ENCODE measurements around the gene C4orf50.

Gene C4orf50

GRCh38 chr4:6058531-6059374 is 40.5 kb upstream of the C4orf50 start:
- Histone ChIP-seq H3K27me3 (ENCODE audit: insufficient read depth, low read length, poor library complexity) (no peaks in the 10 kb centered on the region), H3K4me2 (ENCODE audit: insufficient read depth, low read length) (no peak overlapping the region), H3K27ac (ENCODE audit: low read length) (no peak overlapping the region), H3K4me3 (ENCODE audit: low read depth in 1 of 2, low read length in 2 of 2) (no peak overlapping the region), H3K36me3 (ENCODE audit: insufficient read depth, low read length) (no peaks in the 10 kb centered on the region), H2AFZ (ENCODE audit: low read depth, low read length) (no peak overlapping the region), H3K9me3 (ENCODE audit: insufficient read depth, low read length, severe bottlenecking) (peaks cover 45% of the 10 kb centered on the region), H3K4me1 (ENCODE audit: insufficient read depth, low read length) (no peaks in the 10 kb centered on the region), H3K9ac (ENCODE audit: low read depth, low read length) (no peak overlapping the region), H4K20me1 (ENCODE audit: insufficient read depth, low read length) (no peaks in the 10 kb centered on the region), H3K79me2 (ENCODE audit: insufficient read depth, low read length) (no peaks in the 10 kb centered on the region)
- no peak for TF ChIP-seq EZH2 (IDR thresholded peaks at IDR 0.05; ENCODE audit: borderline replicate concordance, low read depth, low read length, severe bottlenecking)
- no peak for TF ChIP-seq CTCF (IDR thresholded peaks at IDR 0.05; ENCODE audit: borderline replicate concordance, extremely low read depth, low read length, poor library complexity, severe bottlenecking)
- no peak for ATAC-seq (ENCODE audit: insufficient read depth, low read depth)
- DNase-seq = no peak

- no peak overlapping the region for H3K27ac ChIP-seq (ENCODE audit: low read length)
- TF ChIP-seq EZH2 (IDR thresholded peaks at IDR 0.05; ENCODE audit: borderline replicate concordance, low read depth, low read length, severe bottlenecking) (no peak), CTCF (IDR thresholded peaks at IDR 0.05; ENCODE audit: borderline replicate concordance, extremely low read depth, low read length, poor library complexity, severe bottlenecking) (no peak)
- peaks cover 45% of the 10 kb centered on the region for H3K9me3 ChIP-seq (ENCODE audit: insufficient read depth, low read length, severe bottlenecking)
- H3K27me3 ChIP-seq (ENCODE audit: insufficient read depth, low read length, poor library complexity) = no peaks in the 10 kb centered on the region
- H4K20me1 ChIP-seq (ENCODE audit: insufficient read depth, low read length) = no peaks in the 10 kb centered on the region
- H3K36me3 ChIP-seq (ENCODE audit: insufficient read depth, low read length) = no peaks in the 10 kb centered on the region
- no peaks in the 10 kb centered on the region for H3K4me1 ChIP-seq (ENCODE audit: insufficient read depth, low read length)
- H3K9ac ChIP-seq (ENCODE audit: low read depth, low read length) = no peak overlapping the region
- no peaks in the 10 kb centered on the region for H3K79me2 ChIP-seq (ENCODE audit: insufficient read depth, low read length)
- no peak overlapping the region for H3K4me3 ChIP-seq (ENCODE audit: low read depth in 1 of 2, low read length in 2 of 2)
- no peak for DNase-seq
- no peak for ATAC-seq (ENCODE audit: insufficient read depth, low read depth)
- no peak overlapping the region for H2AFZ ChIP-seq (ENCODE audit: low read depth, low read length)
- no peak overlapping the region for H3K4me2 ChIP-seq (ENCODE audit: insufficient read depth, low read length)
Observed at GRCh38 chr4:6056976-6057766, 38.9 kb upstream of the C4orf50 start.

- Histone ChIP-seq H3K4me3 (ENCODE audit: low read depth in 1 of 2, low read length in 2 of 2) (no peak overlapping the region), H3K27me3 (ENCODE audit: insufficient read depth, low read length, poor library complexity) (no peaks in the 10 kb centered on the region), H3K79me2 (ENCODE audit: insufficient read depth, low read length) (no peaks in the 10 kb centered on the region), H3K9ac (ENCODE audit: low read depth, low read length) (no peak overlapping the region), H3K4me1 (ENCODE audit: insufficient read depth, low read length) (no peaks in the 10 kb centered on the region), H3K36me3 (ENCODE audit: insufficient read depth, low read length) (no peaks in the 10 kb centered on the region), H3K4me2 (ENCODE audit: insufficient read depth, low read length) (no peak overlapping the region), H3K9me3 (ENCODE audit: insufficient read depth, low read length, severe bottlenecking) (peaks cover 37% of the 10 kb centered on the region), H2AFZ (ENCODE audit: low read depth, low read length) (no peak overlapping the region), H4K20me1 (ENCODE audit: insufficient read depth, low read length) (no peaks in the 10 kb centered on the region), H3K27ac (ENCODE audit: low read length) (no peak overlapping the region)
- no peak for TF ChIP-seq EZH2 (IDR thresholded peaks at IDR 0.05; ENCODE audit: borderline replicate concordance, low read depth, low read length, severe bottlenecking)
- TF ChIP-seq CTCF (IDR thresholded peaks at IDR 0.05; ENCODE audit: borderline replicate concordance, extremely low read depth, low read length, poor library complexity, severe bottlenecking) = no peak
- ATAC-seq (ENCODE audit: insufficient read depth, low read depth) = no peak
- DNase-seq = no peak
Observed at GRCh38 chr4:6055436-6055835, 37.2 kb upstream of the C4orf50 start.

Data from DND-41 (cell line).